Measurements from ENCODE around the gene CLPTM1. TPM values are rescaled to one million over a fixed set of nuclear protein-coding genes. Genes with fewer than 3 reads are reported as not detected.
"Not testable (repeated sequence)": the region's sequence is repeated elsewhere in the genome, so short reads cannot be mapped to it uniquely, and the experiment has no call there.

The CLPTM1 gene
- polyA plus RNA-seq, 1 experiment: 51.5 TPM

- POLR2A ChIA-PET: interaction anchor here (0.7 kb wide), 1 partner anchor 82 kb away, joined by 7 read pairs; no protein-coding TSS in a partner anchor
Observed at GRCh38 chr19:44969437-44969836, 14.3 kb downstream of the CLPTM1 start.

GRCh38 chr19:44971451-44971850 lies 16.3 kb downstream of the CLPTM1 start:
- CTCF ChIA-PET: interaction anchor here (0.6 to 0.7 kb wide), 2 partner anchors 46 to 126 kb away, joined by 4 read pairs; partner anchors contain the start of gene NECTIN2
- DNase-seq (ENCODE audit: low read depth, low spot score); H3K27me3 ChIP-seq (ENCODE audit: control insufficient read depth, insufficient read depth, low read length); H3K27ac ChIP-seq (ENCODE audit: low read depth, low read length); H3K4me3 ChIP-seq (ENCODE audit: low read depth, low read length); H3K9me3 ChIP-seq (ENCODE audit: control insufficient read depth, insufficient read depth, low read length): not testable (repeated sequence)
- POLR2A ChIA-PET: interaction anchor here (0.6 to 0.7 kb wide), 2 partner anchors 14 to 402 kb away, joined by 3 to 6 read pairs; no protein-coding TSS in a partner anchor

More at GRCh38 chr19:44969437-44969836, 14.3 kb downstream of the CLPTM1 start:
- Histone ChIP-seq H3K9me3 (ENCODE audit: control insufficient read depth, insufficient read depth, low read length) (no peaks in the 10 kb centered on the region), H3K4me3 (ENCODE audit: low read depth, low read length) (no peak overlapping the region), H3K27me3 (ENCODE audit: control insufficient read depth, insufficient read depth, low read length) (no peaks in the 10 kb centered on the region), H3K27ac (ENCODE audit: low read depth, low read length) (no peak overlapping the region)
- TF ChIP-seq CTCF (IDR thresholded peaks at IDR 0.05; ENCODE audit: low read depth, low read length): no peak
- no peak for DNase-seq (ENCODE audit: low read depth, low spot score)
- CTCF ChIA-PET: interaction anchor here (0.7 kb wide), 1 partner anchor 19 kb away, joined by 5 read pairs; no protein-coding TSS in a partner anchor

- TF ChIP-seq CTCF (IDR thresholded peaks at IDR 0.05; ENCODE audit: low read depth, low read length): no peak
- ChIA-PET POLR2A (no interaction called here), CTCF (no interaction called here)
- Histone ChIP-seq H3K9me3 (ENCODE audit: control insufficient read depth, insufficient read depth, low read length) (no peaks in the 10 kb centered on the region), H3K27ac (ENCODE audit: low read depth, low read length) (no peak overlapping the region), H3K4me3 (ENCODE audit: low read depth, low read length) (no peak overlapping the region), H3K27me3 (ENCODE audit: control insufficient read depth, insufficient read depth, low read length) (no peaks in the 10 kb centered on the region)
- DNase-seq (ENCODE audit: low read depth, low spot score): no peak
Observed at GRCh38 chr19:44972802-44973201, 17.6 kb downstream of the CLPTM1 start.

- Histone ChIP-seq H3K9me3 (ENCODE audit: control insufficient read depth, insufficient read depth, low read length) (no peaks in the 10 kb centered on the region), H3K4me3 (ENCODE audit: low read depth, low read length) (no peak overlapping the region), H3K27ac (ENCODE audit: low read depth, low read length) (no peak overlapping the region), H3K27me3 (ENCODE audit: control insufficient read depth, insufficient read depth, low read length) (no peaks in the 10 kb centered on the region)
- no peak for DNase-seq (ENCODE audit: low read depth, low spot score)
- CTCF ChIA-PET: interaction anchor here (1.0 to 1.5 kb wide), 3 partner anchors 10 to 22 kb away, joined by 3 to 4 read pairs (median 4); no protein-coding TSS in a partner anchor
- TF ChIP-seq CTCF (IDR thresholded peaks at IDR 0.05; ENCODE audit: low read depth, low read length): no peak
- POLR2A ChIA-PET: no interaction called here
Observed at GRCh38 chr19:44973982-44974735, 19.0 kb downstream of the CLPTM1 start.

GRCh38 chr19:44974857-44975256 lies 19.7 kb downstream of the CLPTM1 start:
- DNase-seq (ENCODE audit: low read depth, low spot score): no peak
- ChIA-PET POLR2A (no interaction called here), CTCF (interaction anchor here (1.4 to 1.5 kb wide), 2 partner anchors 15 to 23 kb away, joined by 4 read pairs; no protein-coding TSS in a partner anchor)
- H3K4me3 ChIP-seq (ENCODE audit: low read depth, low read length): no peak overlapping the region
- H3K27ac ChIP-seq (ENCODE audit: low read depth, low read length): no peak overlapping the region
- no peaks in the 10 kb centered on the region for H3K27me3 ChIP-seq (ENCODE audit: control insufficient read depth, insufficient read depth, low read length)
- no peak for TF ChIP-seq CTCF (IDR thresholded peaks at IDR 0.05; ENCODE audit: low read depth, low read length)
- H3K9me3 ChIP-seq (ENCODE audit: control insufficient read depth, insufficient read depth, low read length): no peaks in the 10 kb centered on the region

Data from AG04450 (cell line).